Liver (tissue), 9 donors: ENCODE data around the gene PGC. TPM values are rescaled to one million over a fixed set of nuclear protein-coding genes. Genes with fewer than 3 reads are reported as not detected.

Experiments used
- DNase-seq: peaks from one replicate; pipeline ENCODE4 v3.0.0-alpha.2; 2017; ENCODE audit warnings: low spot score
- H3K27ac ChIP-seq, 2 donors: one replicate each; pipeline ENCODE4 v1.7.0; 2013; ENCODE audit warnings: inconsistent platforms in 2 of 2, low read length in 2 of 2, control low read depth in 1 of 2, low read depth in 1 of 2, mild to moderate bottlenecking in 1 of 2
- H3K27me3 ChIP-seq, 4 donors: one replicate each; pipeline versions ENCODE4 v1.6.1 to v1.7.0; 2013; ENCODE audit warnings: low read length in 3 of 4, inconsistent platforms in 1 of 4, mild to moderate bottlenecking in 1 of 4, moderate library complexity in 1 of 4; ENCODE audit not compliant: control insufficient read depth in 4 of 4, insufficient read depth in 4 of 4
- H3K36me3 ChIP-seq, 4 donors: one replicate each; pipeline versions ENCODE4 v1.6.1 to v1.7.0; 2013; ENCODE audit warnings: low read length in 3 of 4, mild to moderate bottlenecking in 3 of 4, low read depth in 1 of 4, moderate library complexity in 1 of 4; ENCODE audit not compliant: control insufficient read depth in 4 of 4, insufficient read depth in 3 of 4
- H3K4me1 ChIP-seq, 4 donors: one replicate each; pipeline versions ENCODE4 v1.6.1 to v1.7.0; 2013; ENCODE audit warnings: low read length in 3 of 4, mild to moderate bottlenecking in 3 of 4, moderate library complexity in 1 of 4; ENCODE audit not compliant: control insufficient read depth in 4 of 4, insufficient read depth in 4 of 4
- H3K4me3 ChIP-seq, 3 donors: one replicate each; pipeline versions ENCODE4 v1.6.1 to v1.7.0; 2013; ENCODE audit warnings: low read length in 3 of 3, control low read depth in 1 of 3, low read depth in 1 of 3, mild to moderate bottlenecking in 1 of 3
- H3K9ac ChIP-seq, 2 donors: one replicate each; pipeline ENCODE4 v1.7.0; 2013; ENCODE audit warnings: low read length in 2 of 2, mild to moderate bottlenecking in 2 of 2, moderate library complexity in 2 of 2, control low read depth in 1 of 2, low read depth in 1 of 2
- H3K9me3 ChIP-seq, 4 donors: one replicate each; pipeline versions ENCODE4 v1.6.1 to v1.7.0; 2013; ENCODE audit warnings: low read length in 3 of 4; ENCODE audit not compliant: control insufficient read depth in 4 of 4
- EGR1 ChIP-seq, 2 donors: IDR thresholded peaks; 2 replicates each; pipeline ENCODE4 v1.6.1; 2016 to 2018; ENCODE audit warnings: antibody characterized with exemption in 2 of 2, low read depth in 2 of 2
- GABPA ChIP-seq, 2 donors: IDR thresholded peaks in 1 of 2; conservative IDR thresholded peaks in 1 of 2; 2 replicates each; pipeline ENCODE4 v1.6.1; 2016; ENCODE audit warnings: antibody characterized with exemption in 2 of 2, mild to moderate bottlenecking in 1 of 2, moderate library complexity in 1 of 2
- HNF4A ChIP-seq, 2 donors: conservative IDR thresholded peaks; 2 replicates each; pipeline ENCODE4 v1.6.1; 2016; ENCODE audit warnings: antibody characterized with exemption in 2 of 2, mild to moderate bottlenecking in 2 of 2
- JUND ChIP-seq, 2 donors: IDR thresholded peaks; 2 replicates each; pipeline ENCODE4 v1.6.1; 2016; ENCODE audit warnings: antibody characterized with exemption in 2 of 2
- NR2F2 ChIP-seq: IDR thresholded peaks from 2 replicates; pipeline ENCODE4 v1.6.1; 2016; ENCODE audit warnings: antibody characterized with exemption
- RAD21 ChIP-seq, 2 donors: IDR thresholded peaks; 2 replicates each; pipeline ENCODE4 v1.6.1; 2016; ENCODE audit warnings: antibody characterized with exemption in 2 of 2, mild to moderate bottlenecking in 2 of 2
- REST ChIP-seq: IDR thresholded peaks from 2 replicates; pipeline ENCODE4 v1.6.1; 2016; ENCODE audit warnings: antibody characterized with exemption, mild to moderate bottlenecking
- RXRA ChIP-seq, 2 donors: IDR thresholded peaks; 2 replicates each; pipeline ENCODE4 v1.6.1; 2017 to 2018; ENCODE audit warnings: antibody characterized with exemption in 2 of 2, mild to moderate bottlenecking in 1 of 2
- SP1 ChIP-seq: IDR thresholded peaks from 2 replicates; pipeline ENCODE4 v1.6.1; 2018; ENCODE audit warnings: antibody characterized with exemption, mild to moderate bottlenecking
- TAF1 ChIP-seq: conservative IDR thresholded peaks from 2 replicates; pipeline ENCODE4 v1.6.1; 2016; ENCODE audit warnings: antibody characterized with exemption, mild to moderate bottlenecking
- YY1 ChIP-seq: IDR thresholded peaks from 2 replicates; pipeline ENCODE4 v1.6.1; 2016; ENCODE audit warnings: antibody characterized with exemption, mild to moderate bottlenecking
- WGBS: extraction: QIAGEN DNeasy Blood & Tissue Kit; methylation state at CpG from one replicate; pipeline ENCODE4 v1.1.7; 2013; 5-methylcytosine and 5-hydroxymethylcytosine counted together
- polyA plus RNA-seq, 2 donors: library from polyadenylated mRNA; stranded (reverse) in 1 of 2; unstranded in 1 of 2; fragments of 200-250 nt in 1 of 2; fragments of >200 nt in 1 of 2; fragmentation: Nextera tagmentation in 1 of 2; extraction: Ambion mirVana in 1 of 2; gene quantifications; one replicate each; pipeline versions ENCODE4 v1.2.1 to v1.2.3, GENCODE V29; 2013 to 2015
- total RNA-seq, 2 donors: library from RNA; depleted of rRNA; stranded (reverse); fragments of >200 nt; gene quantifications; one replicate each; pipeline ENCODE4 v1.2.3, GENCODE V29; 2014
- TF ChIP-seq, protein P1 (sequence below): IDR thresholded peaks from 2 replicates; pipeline ENCODE4 v1.6.1; 2016; ENCODE audit warnings: antibody characterized with exemption
- TF ChIP-seq, protein P2 (sequence below): IDR thresholded peaks from 2 replicates; pipeline ENCODE4 v1.6.1; 2016; ENCODE audit warnings: antibody characterized with exemption
- TF ChIP-seq, protein P3 (sequence below): fragments of 150-350 bp; IDR thresholded peaks from 2 replicates; pipeline ENCODE4 v1.5.1; 2017; ENCODE audit warnings: improper control_type of control experiment, low read depth, low read length; ENCODE audit not compliant: missing input control
- donor health status: healthy.
- donor health status: healthy.
- donor health status: healthy.
- donor health status: healthy.
- donor health status: healthy.

The PGC gene
- total and polyA plus RNA-seq, 4 donors: 0.05 to 0.18 TPM; not detected in 2

GRCh38 chr6:41741625-41742490 is 5.3 kb downstream of the PGC start:
- H3K4me3 ChIP-seq: no peak overlapping the region

GRCh38 chr6:41740366-41741162 is 6.6 kb downstream of the PGC start:
- 89% methylated on average over 13 of the region's 13 CpGs for WGBS
- Histone ChIP-seq H3K9me3 (no peaks in the 10 kb centered on the region), H3K27me3 (no peaks in the 10 kb centered on the region), H3K27ac (no peak overlapping the region), H3K36me3 (no peaks in the 10 kb centered on the region), H3K9ac (no peak overlapping the region), H3K4me3 (no peak overlapping the region), H3K4me1 (peaks cover 0 to 4% (median 2%) of the 10 kb centered on the region in 4 donors)
- no peak for DNase-seq
- TF ChIP-seq YY1: no peak
- no peak for TF ChIP-seq HNF4A (conservative IDR thresholded peaks at IDR 0.05)
- TF ChIP-seq, protein P1, sequence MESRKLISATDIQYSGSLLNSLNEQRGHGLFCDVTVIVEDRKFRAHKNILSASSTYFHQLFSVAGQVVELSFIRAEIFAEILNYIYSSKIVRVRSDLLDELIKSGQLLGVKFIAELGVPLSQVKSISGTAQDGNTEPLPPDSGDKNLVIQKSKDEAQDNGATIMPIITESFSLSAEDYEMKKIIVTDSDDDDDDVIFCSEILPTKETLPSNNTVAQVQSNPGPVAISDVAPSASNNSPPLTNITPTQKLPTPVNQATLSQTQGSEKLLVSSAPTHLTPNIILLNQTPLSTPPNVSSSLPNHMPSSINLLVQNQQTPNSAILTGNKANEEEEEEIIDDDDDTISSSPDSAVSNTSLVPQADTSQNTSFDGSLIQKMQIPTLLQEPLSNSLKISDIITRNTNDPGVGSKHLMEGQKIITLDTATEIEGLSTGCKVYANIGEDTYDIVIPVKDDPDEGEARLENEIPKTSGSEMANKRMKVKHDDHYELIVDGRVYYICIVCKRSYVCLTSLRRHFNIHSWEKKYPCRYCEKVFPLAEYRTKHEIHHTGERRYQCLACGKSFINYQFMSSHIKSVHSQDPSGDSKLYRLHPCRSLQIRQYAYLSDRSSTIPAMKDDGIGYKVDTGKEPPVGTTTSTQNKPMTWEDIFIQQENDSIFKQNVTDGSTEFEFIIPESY: no peak
- TF ChIP-seq, protein P2, sequence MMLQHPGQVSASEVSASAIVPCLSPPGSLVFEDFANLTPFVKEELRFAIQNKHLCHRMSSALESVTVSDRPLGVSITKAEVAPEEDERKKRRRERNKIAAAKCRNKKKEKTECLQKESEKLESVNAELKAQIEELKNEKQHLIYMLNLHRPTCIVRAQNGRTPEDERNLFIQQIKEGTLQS: no peak
- TF ChIP-seq RAD21 (IDR thresholded peaks at IDR 0.05): no peak
- TF ChIP-seq RXRA (IDR thresholded peaks at IDR 0.05): no peak
- no peak for TF ChIP-seq NR2F2
- no peak for TF ChIP-seq EGR1 (IDR thresholded peaks at IDR 0.05; ENCODE audit: low read depth in 2 of 2)
- no peak for TF ChIP-seq TAF1
- TF ChIP-seq, protein P3, sequence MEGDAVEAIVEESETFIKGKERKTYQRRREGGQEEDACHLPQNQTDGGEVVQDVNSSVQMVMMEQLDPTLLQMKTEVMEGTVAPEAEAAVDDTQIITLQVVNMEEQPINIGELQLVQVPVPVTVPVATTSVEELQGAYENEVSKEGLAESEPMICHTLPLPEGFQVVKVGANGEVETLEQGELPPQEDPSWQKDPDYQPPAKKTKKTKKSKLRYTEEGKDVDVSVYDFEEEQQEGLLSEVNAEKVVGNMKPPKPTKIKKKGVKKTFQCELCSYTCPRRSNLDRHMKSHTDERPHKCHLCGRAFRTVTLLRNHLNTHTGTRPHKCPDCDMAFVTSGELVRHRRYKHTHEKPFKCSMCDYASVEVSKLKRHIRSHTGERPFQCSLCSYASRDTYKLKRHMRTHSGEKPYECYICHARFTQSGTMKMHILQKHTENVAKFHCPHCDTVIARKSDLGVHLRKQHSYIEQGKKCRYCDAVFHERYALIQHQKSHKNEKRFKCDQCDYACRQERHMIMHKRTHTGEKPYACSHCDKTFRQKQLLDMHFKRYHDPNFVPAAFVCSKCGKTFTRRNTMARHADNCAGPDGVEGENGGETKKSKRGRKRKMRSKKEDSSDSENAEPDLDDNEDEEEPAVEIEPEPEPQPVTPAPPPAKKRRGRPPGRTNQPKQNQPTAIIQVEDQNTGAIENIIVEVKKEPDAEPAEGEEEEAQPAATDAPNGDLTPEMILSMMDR: no peak
- TF ChIP-seq SP1: no peak
- no peak for TF ChIP-seq REST

More at GRCh38 chr6:41741625-41742490, 5.3 kb downstream of the PGC start:
- Histone ChIP-seq H3K27ac (no peak overlapping the region), H3K27me3 (no peaks in the 10 kb centered on the region), H3K9me3 (no peaks in the 10 kb centered on the region), H3K36me3 (no peaks in the 10 kb centered on the region), H3K4me1 (no peaks in the 10 kb centered on the region), H3K9ac (no peak overlapping the region)
- DNase-seq: no peak
- 86% methylated on average over 20 of the region's 20 CpGs for WGBS
- TF ChIP-seq RAD21 (IDR thresholded peaks at IDR 0.05) (no peak), GABPA (IDR thresholded peaks at IDR 0.05 in 1 of 2, conservative IDR thresholded peaks at IDR 0.05 in 1 of 2) (no peak), RXRA (IDR thresholded peaks at IDR 0.05) (no peak), REST (no peak), JUND (IDR thresholded peaks at IDR 0.05) (no peak), TAF1 (no peak)
